Vagina (tissue), 2 donors: ENCODE data around the gene GRIP2. TPM values are rescaled to one million over a fixed set of nuclear protein-coding genes. Genes with fewer than 3 reads are reported as not detected.

Experiments used
- DNase-seq, 2 donors: peaks; one replicate each; pipeline ENCODE4 v3.0.0-alpha.2; 2017; ENCODE audit errors: extremely low spot score in 2 of 2
- H3K27ac ChIP-seq: fragments of 200-600 bp; sonication (generic); one replicate; pipeline ENCODE4 v1.5.1; 2019
- H3K27me3 ChIP-seq: fragments of 200-600 bp; sonication (generic); one replicate; pipeline ENCODE4 v1.5.1; 2019
- H3K36me3 ChIP-seq, 2 donors: fragments of 200-600 bp; sonication (generic); one replicate each; pipeline ENCODE4 v1.5.1; 2017 to 2019
- H3K4me1 ChIP-seq: fragments of 200-600 bp; sonication (generic); one replicate; pipeline ENCODE4 v1.5.1; 2019
- H3K4me3 ChIP-seq, 2 donors: fragments of 200-600 bp; sonication (generic); 1 replicate in 1 of 2; 2 replicates in 1 of 2; pipeline ENCODE4 v1.5.1; 2016 to 2019
- H3K9me3 ChIP-seq: fragments of 200-600 bp; sonication (generic); one replicate; pipeline ENCODE4 v1.5.1; 2019
- POLR2A ChIP-seq, 2 donors: fragments of 450-650 bp; IDR thresholded peaks; one replicate each; pipeline ENCODE4 v1.6.1; 2017; ENCODE audit warnings: antibody characterized with exemption in 2 of 2, mild to moderate bottlenecking in 2 of 2, moderate library complexity in 2 of 2
- POLR2AphosphoS5 ChIP-seq, 2 donors: sonication (generic); formaldehyde crosslinking; IDR thresholded peaks; one replicate each; pipeline ENCODE4 v1.9.0; 2017; ENCODE audit warnings: antibody characterized with exemption in 2 of 2, mild to moderate bottlenecking in 2 of 2, low read depth in 1 of 2; ENCODE audit not compliant: insufficient read depth in 1 of 2
- intact Hi-C: fragments of 100-400 bp; cut with DNase I; formaldehyde crosslinking; loops from one replicate; pipeline ENCODE4 v1.15.1; 2023
- total RNA-seq: library from RNA; depleted of rRNA; stranded (reverse); fragments of >200 nt; gene quantifications from one replicate; pipeline ENCODE4 v1.2.3, GENCODE V29; 2016
- TF ChIP-seq, protein P1 (sequence below), 3 experiments: fragments of 450-650 bp in 2 of 3; fragments of 200-600 bp in 1 of 3; sonication (generic) in 1 of 3; IDR thresholded peaks; one replicate each; pipeline ENCODE4 v1.5.1; 2017 to 2019; ENCODE audit warnings: antibody characterized with exemption in 3 of 3, mild to moderate bottlenecking in 2 of 3, moderate library complexity in 2 of 3

Gene GRIP2
- total RNA-seq, 1 donor from 2014 or later, result 0.98 TPM

GRCh38 chr3:14446988-14447570, 93.1 kb downstream of the GRIP2 start:
- Histone ChIP-seq H3K27ac (no peak overlapping the region), H3K4me1 (peaks cover 9% of the 10 kb centered on the region), H3K36me3 (peaks cover 0 to 32% of the 10 kb centered on the region in 2 donors), H3K27me3 (no peaks in the 10 kb centered on the region), H3K9me3 (no peaks in the 10 kb centered on the region), H3K4me3 (no peak overlapping the region)
- no peak for DNase-seq
- no peak for TF ChIP-seq POLR2A (IDR thresholded peaks at IDR 0.05)
- TF ChIP-seq, protein P1, sequence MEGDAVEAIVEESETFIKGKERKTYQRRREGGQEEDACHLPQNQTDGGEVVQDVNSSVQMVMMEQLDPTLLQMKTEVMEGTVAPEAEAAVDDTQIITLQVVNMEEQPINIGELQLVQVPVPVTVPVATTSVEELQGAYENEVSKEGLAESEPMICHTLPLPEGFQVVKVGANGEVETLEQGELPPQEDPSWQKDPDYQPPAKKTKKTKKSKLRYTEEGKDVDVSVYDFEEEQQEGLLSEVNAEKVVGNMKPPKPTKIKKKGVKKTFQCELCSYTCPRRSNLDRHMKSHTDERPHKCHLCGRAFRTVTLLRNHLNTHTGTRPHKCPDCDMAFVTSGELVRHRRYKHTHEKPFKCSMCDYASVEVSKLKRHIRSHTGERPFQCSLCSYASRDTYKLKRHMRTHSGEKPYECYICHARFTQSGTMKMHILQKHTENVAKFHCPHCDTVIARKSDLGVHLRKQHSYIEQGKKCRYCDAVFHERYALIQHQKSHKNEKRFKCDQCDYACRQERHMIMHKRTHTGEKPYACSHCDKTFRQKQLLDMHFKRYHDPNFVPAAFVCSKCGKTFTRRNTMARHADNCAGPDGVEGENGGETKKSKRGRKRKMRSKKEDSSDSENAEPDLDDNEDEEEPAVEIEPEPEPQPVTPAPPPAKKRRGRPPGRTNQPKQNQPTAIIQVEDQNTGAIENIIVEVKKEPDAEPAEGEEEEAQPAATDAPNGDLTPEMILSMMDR (IDR thresholded peaks at IDR 0.05), result no peak
- no peak for TF ChIP-seq POLR2AphosphoS5 (IDR thresholded peaks at IDR 0.05; ENCODE audit: insufficient read depth in 1 of 2, low read depth in 1 of 2)
- intact Hi-C loops, result no loop called here

- Histone ChIP-seq H3K4me1 (peaks cover 13% of the 10 kb centered on the region), H3K27me3 (no peaks in the 10 kb centered on the region), H3K36me3 (peaks cover 0 to 32% of the 10 kb centered on the region in 2 donors), H3K9me3 (no peaks in the 10 kb centered on the region), H3K27ac (no peak overlapping the region), H3K4me3 (no peak overlapping the region)
- no peak for DNase-seq
- intact Hi-C loops, result no loop called here
- TF ChIP-seq, protein P1 (IDR thresholded peaks at IDR 0.05), result no peak
- TF ChIP-seq POLR2AphosphoS5 (IDR thresholded peaks at IDR 0.05; ENCODE audit: insufficient read depth in 1 of 2, low read depth in 1 of 2) (no peak), POLR2A (IDR thresholded peaks at IDR 0.05) (no peak)
These were observed 94.4 kb downstream of the GRIP2 start for GRCh38 chr3:14445773-14446172.

DNA sequence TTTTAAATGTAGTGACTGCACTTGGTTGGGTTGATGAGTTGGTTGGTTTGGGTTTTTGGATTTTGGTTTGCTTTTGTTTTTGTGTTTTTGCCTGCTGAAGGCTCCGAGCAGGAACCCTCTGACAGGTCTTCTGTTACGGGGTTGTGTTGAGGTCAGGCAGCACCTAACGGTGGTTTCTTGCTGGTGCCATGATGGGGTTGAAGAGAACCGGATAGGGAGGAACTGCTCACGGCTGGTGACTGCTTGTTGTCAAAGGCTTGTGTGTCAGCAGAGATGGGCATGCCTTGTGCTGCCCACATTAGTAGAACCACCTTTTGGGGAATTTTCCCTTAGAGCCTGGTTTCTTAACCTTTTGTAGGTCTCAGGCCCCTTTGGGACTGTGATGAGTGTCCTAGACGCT, 95.8 kb downstream of the GRIP2 start:
- H3K9me3 ChIP-seq, result no peaks in the 10 kb centered on the region

DNA sequence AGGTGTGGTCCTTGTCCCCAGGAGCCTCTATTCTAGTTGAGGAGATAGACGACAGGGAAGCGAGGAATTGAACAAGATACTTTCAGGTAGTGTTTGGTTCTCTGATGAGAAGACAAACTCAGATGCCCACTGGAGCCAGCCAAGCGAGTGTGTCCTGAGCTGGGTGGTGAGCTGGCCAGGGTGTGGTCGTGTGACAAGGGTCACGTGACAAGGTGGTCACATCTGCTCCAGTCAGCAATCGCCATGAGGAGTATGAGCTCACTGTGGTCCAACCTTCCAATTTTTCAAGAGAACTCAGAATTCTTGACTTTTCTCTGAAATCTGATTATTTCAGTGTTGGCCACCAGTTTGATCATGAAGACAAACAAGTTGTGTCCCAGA, 98.2 kb downstream of the GRIP2 start:
- Histone ChIP-seq H3K4me3 (no peak overlapping the region), H3K4me1 (peaks cover 29% of the 10 kb centered on the region), H3K9me3 (no peaks in the 10 kb centered on the region), H3K27me3 (no peaks in the 10 kb centered on the region), H3K36me3 (peaks cover 0 to 13% of the 10 kb centered on the region in 2 donors), H3K27ac (no peak overlapping the region)
- TF ChIP-seq POLR2A (IDR thresholded peaks at IDR 0.05) (no peak), POLR2AphosphoS5 (IDR thresholded peaks at IDR 0.05; ENCODE audit: insufficient read depth in 1 of 2, low read depth in 1 of 2) (no peak)
- TF ChIP-seq, protein P1 (IDR thresholded peaks at IDR 0.05), result no peak
- intact Hi-C loops, result no loop called here
- no peak for DNase-seq

More for the DNA sequence above, 95.8 kb downstream of the GRIP2 start:
- Histone ChIP-seq H3K27me3 (no peaks in the 10 kb centered on the region), H3K36me3 (peaks cover 0 to 30% of the 10 kb centered on the region in 2 donors), H3K4me3 (no peak overlapping the region), H3K27ac (no peak overlapping the region), H3K4me1 (peaks cover 27% of the 10 kb centered on the region)
- TF ChIP-seq POLR2AphosphoS5 (IDR thresholded peaks at IDR 0.05; ENCODE audit: insufficient read depth in 1 of 2, low read depth in 1 of 2) (no peak), POLR2A (IDR thresholded peaks at IDR 0.05) (no peak)
- TF ChIP-seq, protein P1 (IDR thresholded peaks at IDR 0.05), result no peak
- no peak for DNase-seq
- intact Hi-C loops, result no loop called here

DNA sequence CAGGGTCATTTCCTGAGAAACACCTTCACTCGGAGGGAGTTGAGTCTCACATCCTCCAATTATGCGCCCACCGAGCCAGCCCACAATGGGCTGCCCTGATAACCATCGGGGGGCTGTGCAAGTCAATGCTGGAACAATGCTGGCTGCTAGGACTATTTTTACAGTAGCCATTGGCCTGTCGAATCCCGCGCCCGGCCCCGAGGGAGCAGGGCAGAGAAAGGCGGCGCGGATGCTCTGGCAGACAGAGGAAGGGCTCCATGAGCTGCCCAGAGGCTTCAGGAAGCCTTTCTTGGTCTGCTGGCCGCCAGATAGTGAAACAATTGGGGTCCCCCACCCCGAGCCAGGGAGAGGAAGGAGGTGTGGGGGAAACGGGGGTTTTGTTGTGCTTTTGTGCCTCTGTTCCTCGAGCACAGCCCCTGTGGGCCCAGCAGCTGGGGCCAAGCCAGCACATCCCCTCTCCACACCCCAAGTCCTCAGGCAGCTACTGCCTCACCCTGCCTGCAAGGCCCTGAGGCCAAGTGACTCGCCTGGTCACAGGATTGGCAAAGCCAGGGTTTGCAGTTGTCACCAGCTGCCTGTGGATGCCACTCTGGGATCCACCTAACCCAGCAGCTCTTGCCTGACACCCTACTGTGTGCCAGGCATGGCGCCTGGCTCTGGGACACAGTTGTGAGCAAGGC, 98.8 kb downstream of the GRIP2 start:
- Histone ChIP-seq H3K27ac (no peak overlapping the region), H3K27me3 (no peaks in the 10 kb centered on the region), H3K9me3 (no peaks in the 10 kb centered on the region), H3K36me3 (peaks cover 0 to 10% of the 10 kb centered on the region in 2 donors), H3K4me1 (peaks cover 33% of the 10 kb centered on the region), H3K4me3 (no peak overlapping the region)
- intact Hi-C loops, result no loop called here
- TF ChIP-seq, protein P1 (IDR thresholded peaks at IDR 0.05), result no peak
- no peak for TF ChIP-seq POLR2AphosphoS5 (IDR thresholded peaks at IDR 0.05; ENCODE audit: insufficient read depth in 1 of 2, low read depth in 1 of 2)
- TF ChIP-seq POLR2A (IDR thresholded peaks at IDR 0.05), result no peak
- no peak for DNase-seq
